Right lobe of liver (tissue), 4 donors: Measurements from ENCODE around the gene FAM227B.

Experiments used
- CTCF ChIP-seq, 4 donors: fragments of 200-600 bp in 3 of 4; fragments of 450-650 bp in 1 of 4; IDR thresholded peaks; one replicate each; pipeline versions ENCODE4 v1.5.1 to v1.8.0; 2016 to 2022; ENCODE audit warnings: antibody characterized with exemption in 4 of 4, mild to moderate bottlenecking in 2 of 4
- POLR2A ChIP-seq: fragments of 450-650 bp; IDR thresholded peaks from one replicate; pipeline ENCODE4 v1.6.1; 2017; ENCODE audit warnings: antibody characterized with exemption, mild to moderate bottlenecking
- donor health status: DM: no; HTN: no; CAD: no.
- donor health status: DM: no; HTN: no; CAD: no.
- donor health status: DM: no; HTN: yes; CAD: no.

- no peak for TF ChIP-seq CTCF (IDR thresholded peaks at IDR 0.05)
- TF ChIP-seq POLR2A = no peak
Observed at GRCh38 chr15:49380912-49381311, 239.7 kb downstream of the FAM227B start.
